Measurements from ENCODE around the gene PRKCA.
"Not testable (repeated sequence)": the region's sequence is repeated elsewhere in the genome, so short reads cannot be mapped to it uniquely, and the experiment has no call there.

PRKCA gene

DNA sequence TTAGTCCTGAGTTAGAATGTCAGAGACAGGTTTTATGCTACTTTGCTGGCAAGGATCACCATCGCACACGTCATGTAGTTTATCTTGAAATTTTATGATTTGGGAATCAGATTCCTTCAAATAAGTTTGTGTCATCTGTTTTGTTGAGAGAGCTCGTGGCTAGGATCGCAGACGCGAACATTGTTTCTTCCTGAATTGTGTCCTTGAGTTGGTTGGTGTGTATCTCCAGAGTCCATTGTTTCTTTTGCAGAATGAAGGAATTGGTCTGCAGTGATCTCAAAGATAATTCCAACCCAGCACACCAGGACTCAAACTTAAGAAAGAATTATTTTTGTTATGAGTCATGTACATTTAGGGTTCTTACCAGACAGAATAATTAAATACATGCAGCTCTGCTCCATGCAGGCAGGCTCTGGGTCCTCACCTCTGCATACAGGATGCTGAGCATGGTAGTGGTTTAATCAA lies 51.6 kb downstream of the PRKCA start:
- peak; percentile 78 for DNase-seq

DNA sequence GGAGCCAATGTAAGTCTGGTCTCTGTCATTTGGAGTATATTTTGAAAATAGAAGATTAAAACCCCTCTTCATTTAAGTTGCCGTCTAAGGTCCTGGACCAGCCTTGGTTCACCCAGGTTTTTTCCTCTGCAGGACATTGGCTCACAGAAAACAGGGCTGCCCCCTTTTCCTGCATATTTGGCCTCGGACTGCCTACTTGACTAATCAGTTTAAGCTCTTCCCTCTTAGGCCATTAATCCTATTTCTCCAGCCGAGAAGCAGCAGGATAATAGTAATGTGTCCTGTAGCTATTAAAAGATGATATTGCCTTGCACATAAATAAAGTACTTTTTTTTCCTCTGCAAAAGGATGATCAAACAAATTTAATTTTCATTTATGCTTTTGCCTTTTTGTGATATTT lies 52.1 kb downstream of the PRKCA start:
- no peak for DNase-seq

DNA sequence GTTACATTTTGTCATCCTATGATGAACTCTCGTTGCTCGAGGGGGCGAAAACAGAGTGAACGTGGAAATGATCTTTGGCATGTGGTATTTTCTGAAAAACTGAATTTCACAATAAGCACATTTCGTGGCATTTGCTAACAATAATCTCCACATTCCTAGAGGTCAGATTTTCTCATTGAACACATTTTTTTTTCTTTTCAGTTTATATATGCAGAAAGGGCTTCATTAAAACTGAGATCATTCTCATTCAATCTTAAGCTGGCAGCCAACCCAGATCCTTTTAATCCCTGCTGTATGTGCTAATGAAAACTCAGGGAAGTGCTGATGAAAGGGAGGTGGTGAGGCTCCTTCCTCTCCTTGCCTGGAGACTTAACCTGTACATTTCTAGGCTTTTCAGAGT lies 52.6 kb downstream of the PRKCA start:
- DNase-seq = peak; percentile 80

DNA sequence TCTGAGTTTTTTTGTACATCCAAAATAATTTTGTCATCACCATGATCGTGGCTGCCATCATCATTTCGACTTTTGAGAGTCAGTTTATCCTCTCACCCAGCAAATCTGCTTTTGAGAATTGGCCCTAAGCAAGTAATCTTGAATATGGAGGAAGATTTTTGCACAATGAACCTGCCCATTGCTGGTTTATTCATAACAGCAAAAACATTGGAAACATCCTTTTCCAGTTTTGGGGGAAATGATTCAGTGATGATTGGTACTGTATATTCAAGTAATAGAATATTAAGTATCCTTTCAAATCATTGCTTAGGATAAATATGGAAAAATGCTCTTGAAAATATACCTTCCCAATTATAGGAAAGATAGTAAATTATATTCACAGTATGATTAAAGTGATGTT lies 53.1 kb downstream of the PRKCA start:
- DNase-seq = peak; percentile 12

DNA sequence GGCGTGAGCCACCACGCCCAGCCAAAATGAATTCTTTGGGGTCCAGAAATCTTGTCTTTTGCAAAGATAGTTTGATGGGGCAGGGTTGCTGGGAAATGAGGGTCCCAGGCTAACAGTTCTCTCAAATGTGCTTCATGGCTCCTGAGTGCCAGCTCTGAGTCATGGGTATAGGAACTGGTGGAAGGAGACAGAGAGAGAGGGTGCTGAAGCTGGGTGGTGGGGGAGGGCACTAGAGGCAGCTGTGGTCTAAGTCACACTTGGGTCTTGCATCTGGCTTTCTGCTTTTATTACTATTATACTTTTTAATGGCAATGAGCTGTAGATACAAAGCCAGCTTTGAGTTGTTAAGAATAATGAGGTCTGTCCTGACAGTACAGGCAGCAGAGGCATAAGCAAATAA lies 54.6 kb downstream of the PRKCA start:
- peak; percentile 48 for DNase-seq

DNA sequence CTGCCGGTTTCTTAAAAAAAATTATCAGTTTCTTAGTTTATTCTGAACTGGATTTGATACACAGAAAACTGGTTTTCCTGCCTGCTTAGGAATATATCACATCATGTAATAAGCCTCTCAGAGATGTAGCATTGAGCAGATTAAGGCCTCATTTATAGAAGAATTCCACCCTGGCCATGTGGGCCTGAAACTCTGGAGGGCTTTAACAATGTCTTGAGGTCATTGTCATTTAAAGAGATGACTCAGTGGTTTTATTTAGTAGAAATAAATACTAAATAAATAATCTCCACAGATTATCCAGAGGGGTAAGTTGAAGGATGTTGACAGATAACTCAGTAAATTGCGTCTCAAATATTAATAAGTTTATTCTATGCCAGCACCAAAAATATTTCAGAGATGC lies 56.9 kb downstream of the PRKCA start:
- no peak for DNase-seq

DNA sequence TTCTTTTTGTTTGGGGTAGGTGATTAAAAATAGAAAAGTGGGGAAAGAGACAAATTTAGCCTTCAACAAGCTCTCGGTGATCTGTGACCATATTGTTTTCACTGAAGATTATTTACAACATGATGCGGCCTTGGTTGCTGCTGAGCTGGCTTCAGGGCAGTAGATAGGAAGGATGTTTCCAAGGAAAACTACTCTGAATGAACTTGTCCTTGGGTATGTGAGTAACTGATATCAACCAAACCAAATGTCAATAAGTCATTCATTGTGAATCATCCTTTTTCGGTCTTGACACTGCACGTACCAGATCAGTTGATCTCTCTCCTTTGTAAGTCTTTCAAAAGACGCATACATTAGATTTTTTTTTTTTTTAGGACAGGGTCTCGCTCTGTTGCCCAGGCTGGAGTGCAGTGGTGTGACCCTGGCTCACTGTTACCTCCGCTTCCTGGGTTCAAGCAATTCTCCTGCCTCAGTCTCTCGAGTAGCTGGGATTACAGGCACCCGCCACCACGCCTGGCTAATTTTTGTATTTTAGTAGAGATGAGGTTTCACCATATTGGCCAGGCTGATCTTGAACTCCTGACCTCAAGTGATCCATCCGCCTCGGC lies 58.6 kb downstream of the PRKCA start:
- not testable (repeated sequence) for DNase-seq

DNA sequence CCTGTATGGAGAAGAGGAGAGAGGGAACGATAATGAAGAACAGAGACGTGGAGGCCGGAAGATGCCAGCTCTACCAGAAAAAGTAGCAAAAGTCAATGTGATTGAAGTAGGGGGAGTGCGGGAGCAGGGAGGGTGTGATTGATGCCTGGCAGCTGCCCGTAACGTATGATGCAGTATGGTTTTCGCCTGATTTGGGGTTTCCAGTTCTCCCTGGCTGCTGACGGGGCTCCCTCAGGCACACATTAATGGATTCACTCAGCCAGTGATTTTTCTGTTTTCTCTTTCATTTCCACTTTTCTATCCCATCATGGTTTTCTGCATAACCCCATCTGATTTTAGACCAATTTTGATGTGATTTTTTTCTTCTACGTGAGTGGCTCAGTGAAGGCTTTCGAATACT lies 62.1 kb downstream of the PRKCA start:
- no peak for DNase-seq

DNA sequence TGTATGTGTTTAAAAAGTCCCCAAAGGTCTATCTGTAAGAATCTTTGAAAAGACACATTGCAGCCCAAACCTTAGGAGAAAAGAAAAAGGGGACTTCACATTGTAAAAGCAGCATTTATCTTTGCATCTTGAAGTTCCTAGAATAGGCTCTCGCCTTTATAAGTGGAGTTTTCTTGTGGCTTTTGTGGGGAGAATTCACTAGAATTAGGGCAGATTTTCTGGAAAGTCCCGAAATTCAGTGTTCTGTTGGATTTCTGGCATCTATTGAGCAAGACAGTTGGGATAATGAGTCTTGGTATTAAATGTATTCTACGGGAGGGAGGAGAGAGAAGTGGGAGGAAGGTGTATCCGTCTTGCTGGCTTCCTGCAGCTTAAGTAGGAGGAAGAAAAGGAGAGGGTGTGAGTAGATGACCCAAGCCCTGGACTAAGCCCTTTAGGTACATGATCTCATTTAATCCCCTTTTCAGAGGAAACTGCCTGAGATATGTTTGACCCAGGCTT lies 62.6 kb downstream of the PRKCA start:
- DNase-seq = no peak

DNA sequence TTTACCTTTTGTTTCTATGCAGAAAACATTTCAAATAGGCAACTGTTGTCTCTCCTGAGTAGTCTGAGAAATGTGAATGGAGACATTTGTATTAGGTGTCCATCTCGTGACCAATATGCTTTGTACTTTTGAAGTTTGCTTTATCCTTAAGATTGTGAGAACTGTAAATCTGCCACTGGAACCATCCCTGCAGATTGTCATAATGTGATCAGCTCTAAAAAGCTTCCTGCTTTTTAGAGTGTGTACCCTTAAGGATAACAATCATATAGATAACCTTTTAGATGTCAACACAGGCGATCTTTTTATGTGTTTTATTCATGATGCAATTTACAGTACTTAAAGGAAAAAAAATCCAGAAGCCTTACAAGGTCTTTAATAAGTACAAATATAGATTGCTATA lies 63.5 kb downstream of the PRKCA start:
- DNase-seq = no peak

DNA sequence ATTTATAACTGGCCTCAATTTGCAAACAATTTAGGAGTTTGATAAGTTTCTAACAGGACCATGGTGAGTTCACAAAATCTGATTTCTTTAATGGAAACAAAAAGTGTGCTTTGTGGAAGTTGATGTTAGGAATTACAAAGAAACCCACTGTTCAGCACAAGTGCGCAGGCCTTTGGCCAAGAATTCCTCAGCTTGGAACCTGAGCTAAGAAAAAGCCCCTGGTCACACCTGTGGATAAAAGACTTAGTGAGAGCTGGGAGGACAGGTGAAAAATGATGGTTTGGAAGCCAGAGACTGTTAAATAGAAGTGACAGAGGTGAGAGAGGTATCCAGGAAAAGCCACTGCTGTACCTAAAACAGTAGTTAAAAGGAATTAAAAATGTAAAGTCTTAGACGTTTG lies 64.7 kb downstream of the PRKCA start:
- no peak for DNase-seq

DNA sequence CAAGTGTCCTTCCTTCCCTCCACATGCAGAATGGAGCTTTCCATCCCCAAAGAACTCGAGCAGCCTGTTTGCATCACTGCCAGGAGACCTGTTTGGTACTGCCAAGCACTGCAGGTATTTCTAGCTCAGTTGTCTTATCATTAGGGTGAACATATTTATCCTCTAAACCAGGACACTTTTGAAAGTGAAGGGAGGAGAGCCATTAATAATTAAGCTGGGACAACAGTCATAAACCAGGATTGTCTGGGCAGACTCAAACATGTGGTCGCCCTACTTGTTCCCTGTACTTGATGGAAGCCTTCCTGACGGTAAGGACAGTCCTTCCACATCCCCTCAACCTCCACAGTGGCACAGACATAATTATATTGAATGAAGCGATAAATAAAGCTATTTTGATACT lies 67.4 kb downstream of the PRKCA start:
- no peak for DNase-seq

DNA sequence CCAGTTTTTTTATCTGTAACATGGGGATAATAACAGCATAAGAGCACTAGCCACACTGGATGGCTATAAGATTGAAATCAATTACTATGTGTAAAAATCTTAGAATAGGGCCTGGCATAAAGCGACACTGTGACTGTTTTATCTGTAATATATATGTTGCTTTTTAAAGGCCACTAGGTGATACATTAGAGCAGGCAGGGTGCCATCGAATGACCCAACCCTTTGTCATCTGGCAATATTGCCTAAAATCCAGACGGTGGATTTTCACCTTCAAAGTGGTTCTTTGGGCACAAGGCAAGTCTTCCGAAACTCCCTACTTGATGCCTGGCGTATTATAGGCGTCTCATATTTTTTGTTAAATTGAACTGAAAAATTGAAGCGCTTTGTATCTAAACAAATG lies 69.1 kb downstream of the PRKCA start:
- DNase-seq = no peak

DNA sequence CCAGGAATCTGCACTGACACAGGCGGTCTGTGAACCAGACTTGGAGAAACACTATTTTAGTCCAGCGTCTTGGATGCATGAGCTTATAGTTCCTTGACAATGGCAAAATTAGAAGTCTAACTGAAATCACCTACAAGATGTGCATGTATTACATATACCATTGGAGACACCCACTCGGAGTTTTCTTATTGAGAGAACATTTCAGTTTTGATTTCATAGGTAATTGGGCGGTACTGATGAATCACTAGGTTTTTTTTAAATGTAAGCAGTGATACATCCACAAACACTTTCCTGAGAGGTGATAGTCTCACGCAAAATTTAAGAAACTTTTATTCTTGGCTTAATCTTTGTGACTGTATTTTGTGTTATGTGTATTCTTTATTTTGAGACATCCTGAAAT lies 69.8 kb downstream of the PRKCA start:
- no peak for DNase-seq

DNA sequence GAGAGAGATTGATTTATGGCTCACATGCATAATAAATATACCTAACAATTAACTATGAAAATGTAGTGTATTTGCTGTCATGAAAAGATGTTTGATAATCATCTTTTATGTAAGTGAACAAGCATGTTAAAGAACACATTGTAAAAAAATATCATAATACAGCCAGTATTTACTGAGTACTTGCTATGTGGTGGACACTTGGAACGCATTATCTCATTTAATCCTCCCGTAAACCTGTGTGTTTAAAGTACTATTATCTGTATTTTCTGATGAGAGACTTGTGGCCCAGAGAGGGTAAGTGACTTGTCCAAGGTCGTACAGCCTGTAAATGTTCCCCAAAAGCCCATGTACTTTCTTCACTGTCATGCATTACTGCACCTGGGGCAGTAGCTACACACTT lies 70.7 kb downstream of the PRKCA start:
- DNase-seq = no peak

DNA sequence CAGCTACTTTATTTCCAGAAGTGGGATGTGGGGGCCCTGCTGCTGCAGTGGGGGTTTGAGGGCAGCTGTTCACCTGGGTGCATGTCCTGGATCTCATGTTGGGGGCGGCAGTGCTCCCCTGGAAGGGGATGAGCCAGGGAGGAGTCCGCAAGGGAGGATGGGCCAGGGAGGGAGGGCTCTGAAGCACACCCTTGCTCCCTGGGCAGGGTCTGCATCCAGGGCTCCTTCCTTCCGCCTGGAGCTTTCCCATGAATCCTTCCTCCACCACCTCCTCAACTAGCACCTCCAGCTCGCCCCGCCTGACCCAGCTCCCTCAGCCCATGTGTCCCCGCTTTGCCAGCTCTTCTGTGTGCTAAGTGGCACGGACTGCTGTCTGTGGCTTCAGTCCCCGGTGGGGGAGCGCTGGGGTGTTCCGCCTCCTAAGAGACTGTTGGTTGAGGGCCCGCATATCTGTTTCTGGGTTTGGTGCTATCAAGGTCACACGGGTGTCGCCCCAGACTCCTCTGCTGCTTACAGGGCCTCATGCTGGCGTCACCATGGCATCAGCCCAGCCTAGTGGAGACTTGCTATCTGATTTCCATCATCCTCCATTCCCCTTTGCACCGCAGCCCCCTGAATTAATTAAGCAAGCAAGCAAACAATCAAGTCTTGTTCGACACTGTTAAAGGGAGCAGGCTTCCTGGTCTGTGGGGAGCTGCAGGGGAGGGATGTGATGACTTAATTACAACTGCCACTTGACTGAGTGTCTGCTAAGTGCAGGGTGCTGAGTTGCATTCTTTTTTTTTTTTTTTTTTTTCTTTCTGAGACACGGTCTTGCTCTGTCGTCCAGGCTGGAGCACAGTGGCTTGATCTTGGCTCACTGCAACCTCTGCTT lies 71.8 kb downstream of the PRKCA start:
- DNase-seq = peak; percentile 58

DNA sequence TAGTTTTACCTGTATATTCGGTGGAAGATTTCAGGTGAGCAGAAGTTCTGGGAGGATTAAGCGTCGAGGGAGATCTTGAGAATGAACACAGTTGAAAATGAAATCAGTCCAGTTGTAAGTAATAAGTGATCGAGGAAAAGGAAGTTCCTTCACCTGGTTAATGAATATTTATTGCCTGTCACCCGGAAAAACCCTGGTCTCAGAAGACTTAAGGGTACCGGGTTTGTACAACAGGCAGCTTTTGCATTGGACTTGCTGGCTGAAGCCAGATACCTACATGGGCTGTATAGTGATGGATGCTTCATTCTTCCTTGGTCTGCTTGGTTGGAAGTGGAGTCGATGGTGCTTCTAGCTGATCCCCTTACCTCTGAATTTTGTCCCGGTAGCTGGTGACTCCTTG lies 72.7 kb downstream of the PRKCA start:
- DNase-seq = no peak

DNA sequence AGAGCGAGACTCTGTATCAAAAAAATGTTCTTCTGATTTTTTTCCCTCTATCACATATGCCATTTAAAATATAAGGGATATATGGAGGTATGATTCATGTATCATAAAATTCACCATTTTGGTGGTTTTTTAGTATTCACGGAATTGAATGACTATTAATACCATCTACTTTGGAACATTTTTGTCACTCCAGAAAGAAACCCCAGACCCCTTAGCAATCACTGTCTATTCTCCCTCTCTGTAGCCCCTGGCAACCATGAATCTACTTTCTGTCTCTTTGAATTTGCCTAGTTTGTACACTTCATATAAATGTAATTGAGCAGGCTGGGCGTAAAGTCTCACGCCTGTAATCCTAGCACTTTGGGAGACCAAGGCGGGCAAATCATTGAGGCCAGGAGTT lies 75.9 kb downstream of the PRKCA start:
- peak; percentile 90 for DNase-seq

DNA sequence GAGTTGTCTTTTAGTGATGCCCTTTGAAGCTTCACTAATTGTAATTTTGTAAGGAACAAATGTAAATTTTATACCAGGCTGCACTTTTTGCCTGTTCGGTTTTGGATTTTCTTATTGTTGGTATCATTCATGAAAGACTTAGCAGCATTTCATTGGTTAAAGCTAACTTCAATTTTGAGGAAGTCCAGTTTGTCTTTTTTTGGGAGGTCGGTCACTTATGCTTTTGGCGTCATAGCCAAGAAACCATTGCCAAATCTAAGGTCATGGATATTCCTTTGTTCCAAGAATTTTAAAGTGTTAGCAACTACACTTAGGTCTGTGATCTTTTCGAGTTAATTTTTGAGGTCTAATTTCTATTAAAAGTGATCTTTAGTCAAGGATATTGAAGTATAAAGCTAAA lies 77.1 kb downstream of the PRKCA start:
- no peak for DNase-seq

DNA sequence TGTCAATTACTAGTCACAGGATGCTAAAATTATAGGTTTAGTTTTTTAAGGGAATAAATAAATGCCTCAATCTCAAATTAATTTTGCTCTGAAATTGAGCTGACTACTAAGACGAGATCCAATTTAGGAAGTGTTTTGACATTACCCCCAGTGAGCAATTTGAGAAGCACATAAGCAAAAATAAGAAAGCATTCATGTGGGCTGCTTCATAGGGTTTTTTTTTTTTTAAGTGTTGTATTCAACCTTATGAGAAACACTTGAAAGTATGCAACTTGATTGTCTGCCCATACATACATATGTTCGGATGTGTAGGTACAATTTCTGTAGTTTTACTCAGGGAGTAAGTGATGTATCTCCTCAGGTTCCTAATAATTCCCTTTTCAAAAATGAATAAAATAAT lies 77.6 kb downstream of the PRKCA start:
- DNase-seq = peak; percentile 42

DNA sequence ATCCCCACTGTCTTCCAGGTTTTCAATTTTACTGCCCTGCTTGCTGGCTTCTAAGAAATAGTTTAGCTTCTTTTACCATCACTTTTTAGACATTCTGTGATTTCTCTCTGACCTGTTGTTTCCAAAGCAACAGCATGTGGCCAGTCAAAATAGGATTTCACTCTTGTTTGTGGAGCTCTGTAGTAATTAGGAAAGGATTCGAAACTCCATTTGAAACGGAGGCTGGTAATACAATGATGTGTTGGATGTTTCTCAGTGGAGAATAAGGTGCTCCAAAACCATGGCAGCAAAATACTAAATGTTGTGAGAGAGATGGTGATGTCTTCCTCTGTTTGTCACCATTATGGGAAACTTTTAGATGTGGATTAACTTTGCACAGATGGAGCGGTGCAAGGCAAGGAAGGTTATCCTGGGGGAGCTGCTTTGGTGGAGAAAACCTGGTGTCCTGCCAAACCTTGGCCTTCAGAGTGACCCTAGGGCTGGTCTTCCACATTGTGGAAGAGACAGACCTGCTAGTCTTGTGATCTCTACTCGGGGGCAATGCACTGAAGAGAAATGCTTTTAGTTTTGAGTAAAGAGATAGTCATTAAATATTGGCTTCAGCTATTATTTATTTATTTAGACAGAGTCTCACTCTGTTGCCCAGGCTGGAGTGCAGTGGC lies 79.4 kb downstream of the PRKCA start:
- no peak for DNase-seq

DNA sequence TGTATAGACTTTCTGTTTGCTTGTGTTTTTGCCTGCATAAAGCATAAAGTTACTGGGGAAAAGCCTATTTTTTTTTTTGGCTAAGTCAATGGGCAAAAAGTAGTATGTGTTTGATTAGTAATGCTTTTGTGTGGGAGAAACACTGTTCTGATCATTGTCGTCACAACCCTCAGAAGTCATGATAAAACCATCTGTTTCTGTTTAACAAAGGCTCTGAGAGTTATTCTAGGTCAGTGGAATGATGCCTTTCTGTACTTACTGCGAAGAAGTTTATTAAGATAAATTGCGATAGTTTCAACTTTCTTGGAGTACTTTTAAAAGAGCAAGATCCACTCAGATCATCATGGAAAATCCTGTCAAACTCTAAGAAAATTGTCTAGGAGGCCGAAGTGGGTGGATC lies 80.9 kb downstream of the PRKCA start:
- peak; percentile 91 for DNase-seq

DNA sequence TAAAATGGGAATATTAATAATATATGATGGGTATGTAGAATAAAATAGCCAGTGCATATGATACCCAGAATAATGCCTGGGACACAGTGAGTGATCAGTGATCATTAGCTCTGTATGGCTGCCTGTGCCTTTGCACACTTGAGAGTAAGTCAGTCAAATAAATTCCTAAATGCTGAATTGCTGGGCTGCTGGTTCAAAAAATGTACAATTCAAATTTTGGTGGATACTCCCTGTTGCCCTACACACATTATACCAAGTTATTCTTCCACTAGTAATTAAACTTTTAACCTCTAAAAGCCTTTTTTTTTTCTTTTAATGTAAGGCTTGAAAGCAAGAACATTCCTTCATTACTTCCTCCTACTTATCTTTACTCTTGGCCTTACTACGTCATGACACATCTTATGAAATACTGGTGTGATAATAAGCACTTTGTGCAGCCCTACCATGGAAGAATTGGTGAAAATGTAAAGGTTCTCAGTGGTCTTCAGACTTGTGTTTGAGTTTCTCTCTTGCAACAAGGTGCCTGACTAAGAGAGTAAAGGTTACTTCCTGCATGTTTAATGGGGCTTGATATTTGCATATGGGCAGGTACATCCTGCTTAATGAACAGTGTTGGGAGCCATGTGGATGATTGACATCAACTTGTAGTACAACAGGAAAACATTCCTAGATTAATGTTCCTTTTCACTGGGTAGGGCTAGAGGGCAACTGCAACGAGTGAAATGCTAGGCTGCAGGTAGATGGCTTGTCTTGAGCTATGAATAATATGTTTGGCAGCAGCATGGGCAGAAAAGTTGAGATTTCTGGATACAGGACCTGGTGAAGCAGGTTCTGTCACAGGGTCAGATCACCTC lies 84.3 kb downstream of the PRKCA start:
- DNase-seq = no peak

Data from fibroblast of skin of scalp (primary cell).